ENCODE measurements around the gene KCMF1.

- TF ChIP-seq CTCF (IDR thresholded peaks at IDR 0.05; ENCODE audit: insufficient read depth, low read length, poor library complexity, severe bottlenecking) (no peak), EZH2phosphoT487 (conservative IDR thresholded peaks at IDR 0.05; ENCODE audit: low read length) (no peak)
Observed at GRCh38 chr2:84953535-84953934, 17.4 kb upstream of the KCMF1 start.
